Panc1 (cell line): ENCODE measurements around the gene TRIOBP.

Experiments
- CTCF ChIP-seq: fragments of 450-650 bp; IDR thresholded peaks from 2 replicates; pipeline ENCODE4 v1.5.1; 2017; ENCODE audit warnings: mild to moderate bottlenecking
- POLR2AphosphoS5 ChIP-seq: IDR thresholded peaks from 2 replicates; pipeline ENCODE4 v1.6.1; 2012; ENCODE audit warnings: mild to moderate bottlenecking, low read depth, low read length, moderate library complexity
- REST ChIP-seq, 2 experiments: IDR thresholded peaks; 2 replicates each; pipeline ENCODE4 v1.6.1; 2011 to 2012; ENCODE audit warnings: low read depth in 2 of 2, control low read depth in 1 of 2, low read length in 1 of 2, mild to moderate bottlenecking in 1 of 2, moderate library complexity in 1 of 2; ENCODE audit not compliant: insufficient read depth in 1 of 2

- no peak for TF ChIP-seq POLR2AphosphoS5
- TF ChIP-seq CTCF: no peak
- no peak for TF ChIP-seq REST (IDR thresholded peaks at IDR 0.05; ENCODE audit: insufficient read depth in 1 of 2, low read depth in 2 of 2, low read length in 1 of 2)
These were observed 34.8 kb upstream of the TRIOBP start for GRCh38 chr22:37662039-37662438.
